Activated T-cell treated with anti-CD3 and anti-CD28 coated beads, Interleukin-2, amount 50 U/mL, for 72 hours (primary cell): ENCODE results near the gene SH2B3. TPM values are rescaled to one million over a fixed set of nuclear protein-coding genes. Genes with fewer than 3 reads are reported as not detected.

Experiments used
- ATAC-seq, 2 donors: fragments of 150-1000 bp; cut with Tn5 transposase; replicated peaks in 1 of 2; 2 replicates each; pipeline ENCODE4 v1.10.0; 2021; ENCODE audit warnings: moderate library complexity in 2 of 2, mild to moderate bottlenecking in 1 of 2
- DNase-seq, 2 donors: peaks; one replicate each; pipeline ENCODE4 v3.0.0; 2021 to 2022; ENCODE audit warnings: mixed read lengths in 1 of 2
- H3K27ac Mint-ChIP-seq: one replicate; pipeline ENCODE4 v1.8.0; 2022; ENCODE audit warnings: mild to moderate bottlenecking, moderate library complexity, mixed read lengths
- H3K27me3 Mint-ChIP-seq: one replicate; pipeline ENCODE4 v1.8.0; 2022; ENCODE audit warnings: low read depth, mixed read lengths
- H3K36me3 Mint-ChIP-seq, 2 donors: one replicate each; pipeline ENCODE4 v1.8.0; 2022; ENCODE audit warnings: mixed read lengths in 2 of 2, mild to moderate bottlenecking in 1 of 2; ENCODE audit not compliant: insufficient read depth in 2 of 2
- H3K4me1 Mint-ChIP-seq: one replicate; pipeline ENCODE4 v1.8.0; 2022; ENCODE audit warnings: low read depth, mixed read lengths
- H3K4me3 Mint-ChIP-seq, 2 donors: one replicate each; pipeline ENCODE4 v1.8.0; 2022; ENCODE audit warnings: mild to moderate bottlenecking in 2 of 2, mixed read lengths in 2 of 2, moderate library complexity in 2 of 2
- H3K9me3 Mint-ChIP-seq, 2 donors: one replicate each; pipeline ENCODE4 v1.8.0; 2022; ENCODE audit warnings: mixed read lengths in 2 of 2
- total RNA-seq, 2 donors: library from RNA; stranded (reverse); gene quantifications; one replicate each; pipeline ENCODE4 v1.2.3, GENCODE V29; 2022

The SH2B3 gene
- total RNA-seq, 2 donors from 2014 or later, result 33.3 to 37.4 TPM

DNA sequence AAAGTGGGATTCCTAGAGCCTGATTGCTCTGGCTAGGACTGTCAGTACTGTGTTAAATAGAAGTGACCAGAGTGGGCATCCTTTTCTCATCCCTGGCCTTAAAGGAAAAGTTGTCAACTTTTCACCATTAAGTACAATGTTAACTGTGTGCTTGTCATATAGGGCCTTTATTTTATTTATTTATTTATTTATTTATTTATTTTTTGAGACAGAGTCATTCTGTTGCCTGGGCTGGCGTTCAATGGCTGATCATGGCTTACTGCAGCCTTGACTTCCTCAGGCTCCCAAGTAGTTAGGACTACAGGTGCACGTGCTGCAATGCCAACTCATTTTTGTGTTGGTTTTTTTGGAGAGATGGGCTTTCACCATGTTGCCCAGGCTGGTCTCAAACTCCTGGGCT, 11.6 kb downstream of the SH2B3 start:
- Mint-ChIP-seq H3K27ac (no peak overlapping the region), H3K27me3 (no peaks in the 10 kb centered on the region), H3K36me3 (peaks cover 0 to 14% of the 10 kb centered on the region in 2 donors), H3K9me3 (no peaks in the 10 kb centered on the region), H3K4me1 (peaks cover 28% of the 10 kb centered on the region), H3K4me3 (no peak overlapping the region)
- DNase-seq (no peak), ATAC-seq (no peak)

DNA sequence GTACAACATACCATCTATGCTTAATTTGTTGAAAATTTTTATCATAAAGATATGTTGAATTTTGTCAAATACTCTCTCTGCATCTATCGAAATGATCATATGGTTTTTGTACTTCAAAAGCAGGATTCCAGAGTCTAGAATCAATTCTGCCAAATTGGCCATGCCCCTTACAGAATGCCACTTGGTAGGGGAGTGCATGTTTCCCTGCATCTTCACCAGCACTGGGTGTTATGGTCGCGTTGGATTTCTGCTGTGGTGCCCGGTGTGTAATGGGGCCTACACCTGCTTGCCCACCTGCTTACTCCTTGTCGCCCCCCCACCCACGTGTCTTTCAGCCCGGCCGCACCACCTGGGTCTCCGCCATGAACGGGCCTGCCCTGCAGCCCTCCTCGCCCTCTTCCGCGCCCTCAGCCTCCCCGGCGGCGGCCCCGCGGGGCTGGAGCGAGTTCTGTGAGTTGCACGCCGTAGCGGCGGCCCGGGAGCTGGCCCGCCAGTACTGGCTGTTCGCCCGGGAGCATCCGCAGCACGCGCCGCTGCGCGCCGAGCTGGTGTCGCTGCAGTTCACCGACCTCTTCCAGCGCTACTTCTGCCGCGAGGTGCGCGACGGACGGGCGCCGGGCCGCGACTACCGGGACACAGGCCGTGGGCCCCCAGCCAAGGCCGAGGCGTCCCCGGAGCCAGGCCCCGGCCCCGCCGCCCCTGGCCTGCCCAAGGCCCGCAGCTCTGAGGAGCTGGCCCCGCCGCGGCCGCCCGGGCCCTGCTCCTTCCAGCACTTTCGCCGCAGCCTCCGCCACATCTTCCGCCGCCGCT, 12.3 kb downstream of the SH2B3 start:
- Mint-ChIP-seq H3K27me3 (no peaks in the 10 kb centered on the region), H3K4me3 (no peak overlapping the region), H3K36me3 (peaks cover 0 to 16% of the 10 kb centered on the region in 2 donors), H3K4me1 (peaks cover 25% of the 10 kb centered on the region), H3K27ac (no peak overlapping the region), H3K9me3 (no peaks in the 10 kb centered on the region)
- DNase-seq, result no peak
- no peak for ATAC-seq

DNA sequence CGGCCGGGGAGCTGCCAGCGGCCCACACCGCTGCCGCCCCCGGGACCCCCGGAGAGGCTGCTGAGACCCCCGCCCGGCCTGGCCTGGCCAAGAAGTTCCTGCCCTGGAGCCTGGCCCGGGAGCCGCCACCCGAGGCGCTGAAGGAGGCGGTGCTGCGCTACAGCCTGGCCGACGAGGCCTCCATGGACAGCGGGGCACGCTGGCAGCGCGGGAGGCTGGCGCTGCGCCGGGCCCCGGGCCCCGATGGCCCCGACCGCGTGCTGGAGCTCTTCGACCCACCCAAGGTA, 12.8 kb downstream of the SH2B3 start:
- no peak for ATAC-seq
- Mint-ChIP-seq H3K36me3 (peaks cover 0 to 15% of the 10 kb centered on the region in 2 donors), H3K4me1 (peaks cover 20% of the 10 kb centered on the region), H3K4me3 (no peak overlapping the region), H3K27ac (no peak overlapping the region), H3K27me3 (no peaks in the 10 kb centered on the region), H3K9me3 (no peaks in the 10 kb centered on the region)
- no peak for DNase-seq

DNA sequence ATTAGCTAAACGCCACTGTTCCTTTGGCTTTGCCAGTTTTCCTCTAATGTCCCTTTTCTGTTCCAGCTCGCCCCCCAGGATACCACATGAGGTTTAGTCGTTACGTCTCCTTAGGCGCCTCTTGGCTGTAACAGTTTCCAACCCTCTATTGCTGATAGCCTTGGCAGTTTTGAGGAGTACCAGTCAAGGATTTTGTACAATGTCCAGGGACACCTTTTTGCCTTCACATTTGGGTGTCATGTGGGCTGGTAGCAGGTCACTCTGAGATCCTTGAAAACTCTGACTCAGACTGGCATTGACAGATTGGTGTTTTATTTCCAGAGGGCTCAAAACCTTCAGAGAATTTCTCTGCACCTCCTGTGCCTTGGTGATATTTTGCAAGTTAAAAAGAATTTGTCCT, 14.1 kb downstream of the SH2B3 start:
- H3K4me1 Mint-ChIP-seq, result peaks cover 17% of the 10 kb centered on the region
- H3K9me3 Mint-ChIP-seq, result no peaks in the 10 kb centered on the region
- no peak overlapping the region for H3K4me3 Mint-ChIP-seq
- H3K36me3 Mint-ChIP-seq, result peaks cover 0 to 12% of the 10 kb centered on the region in 2 donors
- H3K27ac Mint-ChIP-seq, result no peak overlapping the region
- ATAC-seq, result no peak
- no peak for DNase-seq
- H3K27me3 Mint-ChIP-seq, result no peaks in the 10 kb centered on the region

DNA sequence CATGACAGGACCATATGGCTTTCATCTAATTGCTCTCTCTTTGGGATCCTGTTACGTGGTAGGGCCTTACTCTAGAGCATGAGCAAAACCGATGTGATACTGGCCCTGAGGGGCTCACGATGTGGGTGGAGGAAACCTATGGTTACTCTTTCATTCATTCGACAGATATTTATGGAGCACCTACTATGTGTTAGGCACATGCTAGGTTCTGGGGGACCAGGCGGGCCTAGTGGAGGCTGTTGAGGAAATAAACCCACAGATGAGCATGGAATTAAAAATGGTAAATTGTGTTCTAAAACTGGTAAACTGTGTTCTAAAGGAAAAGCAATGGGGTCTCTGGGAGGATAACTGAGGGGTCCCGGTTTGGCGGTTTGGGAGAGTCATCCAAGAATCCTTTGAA, 14.8 kb downstream of the SH2B3 start:
- Mint-ChIP-seq H3K4me1 (peaks cover 19% of the 10 kb centered on the region), H3K27ac (peak overlapping the region; percentile 46), H3K27me3 (no peaks in the 10 kb centered on the region), H3K9me3 (no peaks in the 10 kb centered on the region), H3K36me3 (peaks cover 0 to 8% of the 10 kb centered on the region in 2 donors), H3K4me3 (no peak overlapping the region)
- DNase-seq (no peak), ATAC-seq (no peak)

DNA sequence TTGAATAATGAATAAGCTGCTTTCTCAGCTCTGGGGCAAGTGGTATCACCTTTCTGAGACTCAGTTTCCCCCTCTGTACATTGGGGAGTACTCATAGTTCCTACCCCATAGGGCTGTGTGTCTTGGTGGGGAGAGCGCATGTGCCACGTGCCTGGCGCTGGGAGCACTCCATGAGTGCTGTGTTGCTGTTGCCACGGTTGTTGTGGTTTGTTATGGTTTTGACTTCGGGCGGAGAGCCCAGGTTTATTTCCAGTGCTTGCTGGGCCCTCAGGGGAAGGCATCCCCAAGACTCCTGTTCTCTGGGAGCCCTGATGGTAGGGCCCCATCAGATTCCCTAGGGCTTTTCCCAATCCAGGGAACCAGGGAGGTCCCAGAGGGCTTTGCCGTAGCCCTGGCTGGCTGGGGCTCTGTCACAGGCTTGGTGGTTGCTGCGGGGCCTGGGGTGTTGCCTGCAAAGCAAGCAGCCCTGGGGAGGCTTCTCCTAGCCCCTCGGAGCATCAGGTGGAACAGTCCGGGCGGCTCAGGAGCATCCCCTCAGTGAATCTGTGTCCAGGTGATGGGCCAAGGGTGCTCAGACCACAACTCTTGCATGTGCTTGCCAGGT, 18.6 kb downstream of the SH2B3 start:
- ATAC-seq (no peak), DNase-seq (no peak)
- Mint-ChIP-seq H3K4me1 (peaks cover 48% of the 10 kb centered on the region), H3K27me3 (no peaks in the 10 kb centered on the region), H3K9me3 (no peaks in the 10 kb centered on the region), H3K4me3 (no peak overlapping the region), H3K27ac (peak overlapping the region; percentile 17), H3K36me3 (peaks cover 0 to 4% of the 10 kb centered on the region in 2 donors)

DNA sequence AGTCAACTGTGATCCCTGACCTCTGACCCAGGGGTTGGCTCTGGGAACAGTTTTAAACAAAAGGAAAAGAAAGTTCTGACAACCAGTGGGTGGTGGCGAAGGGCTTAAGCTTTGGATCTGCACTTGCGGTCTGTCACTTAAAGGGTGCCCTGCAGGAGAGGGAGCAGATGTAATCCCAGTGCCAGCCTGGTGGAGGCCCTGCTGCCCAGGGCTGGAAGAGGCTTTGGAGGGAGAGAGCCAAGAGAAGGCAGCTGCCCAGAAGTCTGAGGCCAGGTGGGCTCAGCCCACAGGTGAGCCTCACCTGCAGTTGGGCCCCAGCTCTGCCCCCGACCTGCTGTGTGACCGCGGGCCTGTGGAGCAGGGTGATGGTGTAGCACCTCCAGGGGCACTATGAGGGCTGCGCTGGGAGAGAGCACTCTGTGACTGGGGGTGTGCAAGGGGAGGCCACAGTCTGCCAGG, 19.1 kb downstream of the SH2B3 start:
- H3K27me3 Mint-ChIP-seq, result no peaks in the 10 kb centered on the region
- no peaks in the 10 kb centered on the region for H3K9me3 Mint-ChIP-seq
- DNase-seq (no peak), ATAC-seq (no peak)
- H3K36me3 Mint-ChIP-seq, result peaks cover 0 to 3% of the 10 kb centered on the region in 2 donors
- H3K27ac Mint-ChIP-seq, result peak overlapping the region; percentile 17
- H3K4me1 Mint-ChIP-seq, result peaks cover 53% of the 10 kb centered on the region
- no peak overlapping the region for H3K4me3 Mint-ChIP-seq

DNA sequence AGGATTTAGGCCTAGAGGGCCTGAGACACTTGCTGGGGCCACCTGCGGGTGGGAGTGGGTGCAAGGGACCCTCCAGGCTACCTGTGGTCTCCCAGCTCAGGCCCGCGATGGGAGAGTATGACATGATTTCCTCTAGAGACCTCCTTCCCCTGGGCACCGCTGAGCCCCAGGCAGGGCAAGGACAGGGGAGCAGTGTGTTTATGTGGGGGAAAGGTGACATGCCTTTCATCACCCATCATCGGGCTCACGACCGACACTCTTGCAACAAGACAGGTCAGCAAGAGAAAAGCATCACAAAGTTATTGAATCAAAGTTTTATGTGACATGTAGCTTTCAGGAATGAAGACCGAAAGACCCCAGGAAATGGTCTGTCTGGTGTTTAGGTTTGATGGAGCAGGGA, 19.9 kb downstream of the SH2B3 start:
- DNase-seq, result no peak
- Mint-ChIP-seq H3K27me3 (no peaks in the 10 kb centered on the region), H3K9me3 (no peaks in the 10 kb centered on the region), H3K4me1 (peaks cover 61% of the 10 kb centered on the region), H3K4me3 (peak overlapping the region; percentile 5 to 30), H3K36me3 (peaks cover 0 to 3% of the 10 kb centered on the region in 2 donors), H3K27ac (peak overlapping the region; percentile 30)
- ATAC-seq, result no peak

DNA sequence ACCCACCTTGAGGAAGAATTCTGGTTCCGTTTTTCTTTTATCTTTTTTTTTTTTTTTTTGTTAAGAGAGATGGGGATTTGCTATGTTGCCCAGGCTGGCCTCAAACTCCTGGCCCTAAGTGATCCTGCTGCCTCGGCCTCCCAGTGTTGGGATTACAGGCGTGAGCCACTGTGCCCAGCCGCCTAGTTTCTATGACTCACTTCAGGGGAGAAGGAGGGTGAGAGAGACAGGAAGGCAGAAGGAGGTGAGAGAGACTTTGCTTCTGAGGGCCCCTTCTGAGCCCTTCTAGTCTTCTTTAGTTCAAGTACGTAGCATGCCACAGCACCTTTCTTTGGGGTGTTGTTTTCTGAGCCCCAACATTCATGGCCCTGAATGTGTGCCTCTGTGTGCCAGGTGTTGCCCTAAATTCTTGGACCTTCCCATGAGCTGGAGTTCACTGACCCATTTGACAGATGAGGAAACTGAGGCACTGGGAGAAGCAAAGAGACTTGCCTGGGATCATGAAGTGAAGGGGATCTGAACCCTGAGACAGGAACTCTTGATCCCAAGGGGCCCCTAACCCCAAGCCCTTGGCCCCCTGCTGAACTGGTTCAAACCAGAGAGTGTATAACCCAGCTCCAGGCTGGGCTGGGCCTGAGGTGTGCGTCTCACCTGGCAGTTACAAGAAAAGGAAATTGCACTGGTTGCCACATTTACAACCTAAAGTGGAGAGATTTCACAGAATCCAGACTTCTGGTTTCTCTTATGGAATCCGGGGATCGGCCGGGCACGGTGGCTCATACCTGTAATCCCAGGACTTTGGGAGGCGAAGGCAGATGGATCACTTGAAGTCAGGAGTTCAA, 20.8 kb downstream of the SH2B3 start:
- Mint-ChIP-seq H3K27me3 (no peaks in the 10 kb centered on the region), H3K4me3 (peak overlapping the region; percentile 64 to 70), H3K4me1 (peaks cover 69% of the 10 kb centered on the region), H3K9me3 (no peaks in the 10 kb centered on the region), H3K36me3 (peaks cover 0 to 3% of the 10 kb centered on the region in 2 donors), H3K27ac (peak overlapping the region; percentile 30)
- peak; percentile 55 to 59 for ATAC-seq
- DNase-seq, result peak; percentile 33 to 45

DNA sequence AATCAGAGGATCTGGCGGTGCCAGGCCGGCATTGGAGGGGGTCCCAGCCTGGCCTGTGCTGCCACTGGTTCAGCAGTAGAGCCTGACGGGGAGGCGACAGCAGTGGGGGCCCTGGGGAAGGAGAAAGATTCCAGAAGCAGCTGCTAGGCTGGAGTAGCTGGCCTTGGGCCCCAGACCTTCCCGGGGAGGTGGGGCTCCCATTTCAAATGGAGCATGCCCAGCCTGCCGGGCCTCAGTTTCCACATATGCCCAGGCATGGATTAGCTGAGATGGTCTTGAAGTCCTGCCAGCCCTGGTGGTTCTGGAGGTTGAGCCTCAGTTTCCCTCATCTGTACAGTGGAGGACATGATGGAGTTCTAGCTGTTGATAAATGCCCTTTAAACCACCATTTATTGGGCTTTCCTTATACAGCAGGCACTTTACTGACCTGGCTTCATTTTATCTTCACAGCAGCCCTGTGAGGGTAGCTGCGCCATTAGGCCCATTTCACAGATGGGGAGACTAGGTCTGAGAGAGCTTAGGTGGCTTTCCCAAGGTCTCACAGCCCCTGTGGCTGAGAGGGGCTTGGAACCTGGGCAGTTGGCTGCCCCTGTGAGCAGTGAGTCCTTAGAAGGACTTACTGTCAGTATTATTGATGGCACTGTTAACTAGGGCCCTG, 21.8 kb downstream of the SH2B3 start:
- Mint-ChIP-seq H3K27me3 (no peaks in the 10 kb centered on the region), H3K27ac (no peak overlapping the region), H3K9me3 (no peaks in the 10 kb centered on the region), H3K36me3 (peaks cover under 1 to 6% of the 10 kb centered on the region in 2 donors), H3K4me1 (peaks cover 79% of the 10 kb centered on the region), H3K4me3 (peak overlapping the region in 1 of 2 donors; percentile 64)
- ATAC-seq (no peak), DNase-seq (no peak)

DNA sequence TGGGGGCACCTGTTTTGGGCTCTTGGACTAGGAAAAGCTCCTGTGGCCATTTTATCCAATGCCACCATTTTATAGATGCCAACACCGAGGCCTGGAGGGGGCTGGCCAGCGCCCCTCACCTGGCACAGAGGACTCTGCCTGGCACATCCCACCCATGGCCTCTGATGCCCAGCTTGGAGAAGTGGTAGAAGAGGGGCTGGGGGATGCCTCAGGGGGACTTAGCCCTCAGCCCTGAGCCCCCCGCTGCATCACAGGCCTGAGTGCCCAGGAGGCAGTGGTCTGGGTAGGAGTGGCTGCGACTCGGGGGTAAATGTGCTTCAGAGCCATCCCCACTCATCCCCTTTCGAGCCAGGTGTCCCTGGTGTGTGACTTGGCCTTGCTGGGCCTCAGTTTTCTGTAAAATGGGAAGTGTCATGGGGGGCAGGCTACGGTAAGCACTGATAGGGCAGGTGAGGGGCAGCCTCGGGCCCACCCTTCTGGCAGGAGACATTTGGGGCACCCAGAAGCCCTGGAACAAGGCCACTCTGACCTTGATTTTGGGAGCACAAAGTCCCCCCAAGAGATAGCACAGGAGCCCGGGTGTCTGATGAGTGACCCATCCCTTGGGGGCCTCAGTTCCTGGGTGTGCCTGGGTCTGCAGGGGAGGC, 22.5 kb downstream of the SH2B3 start:
- peak overlapping the region; percentile 79 to 90 for H3K4me3 Mint-ChIP-seq
- no peaks in the 10 kb centered on the region for H3K9me3 Mint-ChIP-seq
- H3K4me1 Mint-ChIP-seq, result peaks cover 80% of the 10 kb centered on the region
- no peak for DNase-seq
- no peaks in the 10 kb centered on the region for H3K27me3 Mint-ChIP-seq
- peak in 1 of 2 donors; percentile 1 for ATAC-seq
- H3K27ac Mint-ChIP-seq, result peak overlapping the region; percentile 58
- H3K36me3 Mint-ChIP-seq, result peaks cover 1 to 9% of the 10 kb centered on the region in 2 donors

DNA sequence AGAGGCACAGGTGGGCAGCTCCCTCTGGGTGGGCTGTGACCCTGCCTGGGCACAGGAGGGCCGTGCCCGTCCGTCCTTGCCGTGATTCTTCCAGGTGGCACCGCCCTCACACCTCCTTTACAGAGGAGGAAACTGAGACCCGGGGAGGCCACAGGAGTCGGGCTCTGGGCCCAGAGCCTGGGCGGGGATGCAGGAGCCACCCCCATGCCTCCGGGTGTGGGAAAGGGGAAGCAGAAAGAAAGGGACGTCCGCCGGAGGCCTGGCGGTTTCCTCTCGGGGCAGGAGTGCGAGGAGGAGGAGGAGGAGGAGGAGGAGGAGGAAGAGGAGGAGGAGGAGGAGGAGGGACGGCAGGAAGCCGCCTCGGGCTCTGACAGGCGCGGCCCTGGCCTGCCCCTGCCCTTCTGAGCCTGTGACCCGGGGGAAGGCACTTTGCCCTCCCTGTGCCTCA, 23.0 kb downstream of the SH2B3 start:
- H3K27ac Mint-ChIP-seq, result peak overlapping the region; percentile 58
- DNase-seq, result no peak
- peaks cover 86% of the 10 kb centered on the region for H3K4me1 Mint-ChIP-seq
- H3K27me3 Mint-ChIP-seq, result no peaks in the 10 kb centered on the region
- peaks cover 1 to 9% of the 10 kb centered on the region in 2 donors for H3K36me3 Mint-ChIP-seq
- H3K9me3 Mint-ChIP-seq, result no peaks in the 10 kb centered on the region
- H3K4me3 Mint-ChIP-seq, result peak overlapping the region; percentile 79 to 90
- peak in 1 of 2 donors; percentile 10 for ATAC-seq
